ENCODE results near the gene MYOM3. TPM values are rescaled to one million over a fixed set of nuclear protein-coding genes. Genes with fewer than 3 reads are reported as not detected.

Gene MYOM3
- total RNA-seq, 1 experiment from 2014 or later: 0.42 TPM

DNA sequence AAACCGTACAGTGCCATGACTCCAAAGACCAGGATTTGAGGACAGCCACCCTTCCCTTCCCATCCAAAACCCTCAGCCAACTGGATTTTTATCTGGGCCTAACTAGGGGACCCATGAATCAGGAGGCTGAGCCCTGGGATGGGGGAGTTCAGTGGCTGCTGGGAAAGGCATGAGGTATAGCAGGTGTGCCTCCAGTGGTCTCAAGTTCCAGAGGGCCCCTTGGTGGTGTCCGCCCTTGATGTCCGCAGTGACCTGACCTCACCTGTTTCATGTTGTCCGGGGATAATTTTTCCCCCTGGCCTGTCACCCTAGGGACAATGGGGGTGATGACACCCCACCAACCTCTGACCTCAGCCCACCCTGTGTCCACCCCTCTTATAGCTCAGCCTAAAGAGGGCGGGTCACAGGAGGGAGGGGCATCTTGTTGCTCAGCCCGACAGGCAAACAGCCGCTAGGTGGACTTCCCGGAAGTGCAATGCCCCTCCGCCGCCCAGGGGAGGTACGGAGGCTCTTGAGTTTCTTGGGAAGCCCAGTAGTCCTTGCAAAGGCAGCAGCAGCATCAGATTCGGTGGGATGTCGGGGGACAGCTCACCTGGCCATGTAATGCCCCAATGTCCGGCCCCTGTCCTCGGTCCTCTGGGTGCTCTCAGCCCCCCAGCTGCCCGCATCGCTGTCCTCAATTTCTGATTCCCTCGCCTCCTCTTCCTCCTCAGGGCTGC lies 44.8 kb upstream of the MYOM3 start:
- DNase-seq: no peak
- Mint-ChIP-seq H3K27me3 (ENCODE audit: unreplicated experiment) (no peaks in the 10 kb centered on the region), H3K9me3 (ENCODE audit: low read depth, unreplicated experiment) (no peaks in the 10 kb centered on the region), H3K36me3 (ENCODE audit: insufficient read depth, unreplicated experiment) (no peaks in the 10 kb centered on the region), H3K4me3 (ENCODE audit: low read depth, unreplicated experiment) (no peak overlapping the region), H3K4me1 (ENCODE audit: low read depth, unreplicated experiment) (peaks cover 2% of the 10 kb centered on the region), H3K27ac (ENCODE audit: unreplicated experiment) (no peak overlapping the region)
- BruUV-seq (replicated peaks): no TSS peak
- intact Hi-C loops (cut with micrococcal nuclease; ENCODE audit: unreplicated experiment): no loop called here
- CTCF ChIA-PET: no interaction called here
- TF ChIP-seq, protein P1, sequence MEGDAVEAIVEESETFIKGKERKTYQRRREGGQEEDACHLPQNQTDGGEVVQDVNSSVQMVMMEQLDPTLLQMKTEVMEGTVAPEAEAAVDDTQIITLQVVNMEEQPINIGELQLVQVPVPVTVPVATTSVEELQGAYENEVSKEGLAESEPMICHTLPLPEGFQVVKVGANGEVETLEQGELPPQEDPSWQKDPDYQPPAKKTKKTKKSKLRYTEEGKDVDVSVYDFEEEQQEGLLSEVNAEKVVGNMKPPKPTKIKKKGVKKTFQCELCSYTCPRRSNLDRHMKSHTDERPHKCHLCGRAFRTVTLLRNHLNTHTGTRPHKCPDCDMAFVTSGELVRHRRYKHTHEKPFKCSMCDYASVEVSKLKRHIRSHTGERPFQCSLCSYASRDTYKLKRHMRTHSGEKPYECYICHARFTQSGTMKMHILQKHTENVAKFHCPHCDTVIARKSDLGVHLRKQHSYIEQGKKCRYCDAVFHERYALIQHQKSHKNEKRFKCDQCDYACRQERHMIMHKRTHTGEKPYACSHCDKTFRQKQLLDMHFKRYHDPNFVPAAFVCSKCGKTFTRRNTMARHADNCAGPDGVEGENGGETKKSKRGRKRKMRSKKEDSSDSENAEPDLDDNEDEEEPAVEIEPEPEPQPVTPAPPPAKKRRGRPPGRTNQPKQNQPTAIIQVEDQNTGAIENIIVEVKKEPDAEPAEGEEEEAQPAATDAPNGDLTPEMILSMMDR (IDR thresholded peaks at IDR 0.05; ENCODE audit: unreplicated experiment): no peak

DNA sequence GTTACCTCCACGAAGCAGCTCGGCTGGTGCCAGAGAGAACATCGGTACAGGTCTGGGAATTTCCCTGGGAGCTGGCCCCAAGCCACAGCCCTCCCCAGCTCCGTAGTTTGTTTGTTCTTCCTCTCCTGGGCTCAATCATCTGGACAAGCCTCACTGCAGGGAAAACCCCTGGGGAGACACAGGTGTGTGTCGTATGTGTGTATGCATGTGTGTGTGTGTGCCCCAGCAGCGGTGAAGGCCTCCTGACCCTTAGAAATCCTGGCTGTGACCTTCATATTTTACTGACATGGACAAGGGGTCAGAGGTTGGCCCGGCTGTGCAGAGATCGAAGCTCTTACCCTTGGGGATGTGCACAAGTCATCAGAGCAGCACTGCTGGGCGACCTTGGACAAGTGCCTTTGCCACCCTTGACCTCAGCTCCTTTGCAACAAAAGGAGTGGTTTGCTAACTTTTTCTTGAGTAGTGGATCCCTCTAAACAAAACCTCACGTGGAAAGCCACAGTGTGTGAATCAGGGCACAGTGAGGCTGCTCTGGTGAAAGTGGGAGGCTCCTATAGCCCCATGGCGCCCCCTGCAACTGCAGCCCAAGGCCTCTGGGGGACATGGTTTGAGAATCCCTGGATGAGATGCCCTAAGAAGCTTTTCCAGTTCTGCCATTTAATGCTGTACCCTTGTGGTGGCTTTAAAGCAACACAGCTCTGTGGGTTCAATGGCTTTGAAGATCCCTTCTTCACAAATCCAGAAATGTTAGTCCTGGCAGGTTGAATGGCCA lies 43.3 kb upstream of the MYOM3 start:
- CTCF ChIA-PET: interaction anchor here (1.1 kb wide), 1 partner anchor 38 kb away, joined by 3 read pairs; no protein-coding TSS in a partner anchor
- no peaks in the 10 kb centered on the region for H3K9me3 Mint-ChIP-seq (ENCODE audit: low read depth, unreplicated experiment)
- intact Hi-C loops (cut with micrococcal nuclease; ENCODE audit: unreplicated experiment): no loop called here
- TF ChIP-seq, protein P1 (IDR thresholded peaks at IDR 0.05; ENCODE audit: unreplicated experiment): no peak
- H3K27ac Mint-ChIP-seq (ENCODE audit: unreplicated experiment): no peak overlapping the region
- BruUV-seq (replicated peaks): no TSS peak
- H3K27me3 Mint-ChIP-seq (ENCODE audit: unreplicated experiment): no peaks in the 10 kb centered on the region
- DNase-seq: peak; percentile 21
- no peak overlapping the region for H3K4me3 Mint-ChIP-seq (ENCODE audit: low read depth, unreplicated experiment)
- peaks cover 12% of the 10 kb centered on the region for H3K36me3 Mint-ChIP-seq (ENCODE audit: insufficient read depth, unreplicated experiment)
- H3K4me1 Mint-ChIP-seq (ENCODE audit: low read depth, unreplicated experiment): peaks cover 17% of the 10 kb centered on the region

DNA sequence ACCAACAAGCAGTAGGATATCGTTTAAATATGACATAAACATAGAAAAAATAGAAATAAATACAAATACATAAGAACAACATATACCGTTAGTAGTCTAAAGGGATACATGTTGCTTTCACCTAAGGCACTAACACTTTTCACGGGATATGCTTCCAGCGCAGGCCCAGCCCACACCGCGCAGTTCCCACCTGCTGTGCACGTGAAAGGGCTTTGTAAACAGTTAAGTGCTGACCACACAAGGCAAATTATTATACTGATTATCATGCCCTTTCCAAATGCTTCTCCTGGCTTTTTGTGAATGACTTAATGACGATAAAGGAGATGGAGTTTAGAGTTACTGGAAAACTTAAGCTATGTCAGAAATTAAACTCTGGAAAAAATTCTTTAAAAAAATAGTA lies 42.3 kb upstream of the MYOM3 start:
- H3K27me3 Mint-ChIP-seq (ENCODE audit: unreplicated experiment): no peaks in the 10 kb centered on the region
- no peak overlapping the region for H3K27ac Mint-ChIP-seq (ENCODE audit: unreplicated experiment)
- TF ChIP-seq, protein P1 (IDR thresholded peaks at IDR 0.05; ENCODE audit: unreplicated experiment): no peak
- H3K4me1 Mint-ChIP-seq (ENCODE audit: low read depth, unreplicated experiment): peaks cover 20% of the 10 kb centered on the region
- peaks cover 15% of the 10 kb centered on the region for H3K36me3 Mint-ChIP-seq (ENCODE audit: insufficient read depth, unreplicated experiment)
- no peaks in the 10 kb centered on the region for H3K9me3 Mint-ChIP-seq (ENCODE audit: low read depth, unreplicated experiment)
- intact Hi-C loops (cut with micrococcal nuclease; ENCODE audit: unreplicated experiment): loop anchor here (5.0 kb wide), 1 partner anchor 38 kb away; no protein-coding TSS in a partner anchor
- DNase-seq: no peak
- CTCF ChIA-PET: interaction anchor here (1.1 kb wide), 1 partner anchor 37 kb away, joined by 3 read pairs; no protein-coding TSS in a partner anchor
- BruUV-seq (replicated peaks): no TSS peak
- H3K4me3 Mint-ChIP-seq (ENCODE audit: low read depth, unreplicated experiment): no peak overlapping the region

DNA sequence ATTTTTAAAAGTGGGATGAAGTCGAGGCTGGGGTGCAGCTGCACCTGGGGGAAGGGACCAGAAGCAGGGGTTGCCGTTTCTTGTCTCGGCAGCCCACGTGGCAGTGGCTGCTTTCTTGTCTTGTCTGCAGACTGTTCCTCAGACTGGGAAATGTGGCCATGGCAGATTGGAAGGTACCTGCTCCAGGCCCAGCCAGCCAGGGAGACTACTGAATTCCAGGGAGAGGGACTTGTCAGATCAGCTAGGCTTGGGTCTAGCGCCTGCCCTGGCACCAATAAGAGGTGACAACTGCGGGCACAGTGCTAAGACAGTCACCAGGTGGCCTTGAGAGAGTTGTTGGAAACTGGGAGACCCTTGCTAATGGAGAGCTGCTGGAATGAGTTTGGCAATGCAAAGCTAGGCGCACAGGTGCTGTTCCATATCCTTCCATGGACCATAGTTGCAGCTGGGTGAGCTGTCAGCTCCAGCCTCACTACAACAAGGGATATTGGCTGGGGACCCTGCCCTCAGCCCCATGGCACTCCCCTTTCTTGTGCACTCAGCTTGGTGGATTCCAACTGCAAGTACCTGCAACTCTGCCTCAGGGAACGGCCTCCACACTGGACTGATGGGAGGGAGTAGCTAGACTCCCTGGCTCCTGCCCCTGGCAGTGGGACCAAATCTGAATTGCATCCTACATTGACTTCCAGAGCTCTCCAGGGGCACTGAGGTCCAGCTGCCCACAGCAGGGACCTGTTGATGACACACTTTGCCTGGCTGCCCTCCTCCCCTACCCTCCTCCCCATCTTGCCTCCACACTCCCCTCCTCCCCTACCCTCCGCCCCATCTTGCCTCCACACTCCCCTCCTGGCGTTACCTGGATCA lies 40.9 kb upstream of the MYOM3 start:
- intact Hi-C loops (cut with micrococcal nuclease; ENCODE audit: unreplicated experiment): loop anchor here (5.0 kb wide), 1 partner anchor 39 kb away; no protein-coding TSS in a partner anchor
- H3K36me3 Mint-ChIP-seq (ENCODE audit: insufficient read depth, unreplicated experiment): peaks cover 15% of the 10 kb centered on the region
- BruUV-seq (replicated peaks): no TSS peak
- TF ChIP-seq, protein P1 (IDR thresholded peaks at IDR 0.05; ENCODE audit: unreplicated experiment): no peak
- peaks cover 20% of the 10 kb centered on the region for H3K4me1 Mint-ChIP-seq (ENCODE audit: low read depth, unreplicated experiment)
- no peaks in the 10 kb centered on the region for H3K27me3 Mint-ChIP-seq (ENCODE audit: unreplicated experiment)
- no peak for DNase-seq
- H3K4me3 Mint-ChIP-seq (ENCODE audit: low read depth, unreplicated experiment): no peak overlapping the region
- H3K9me3 Mint-ChIP-seq (ENCODE audit: low read depth, unreplicated experiment): no peaks in the 10 kb centered on the region
- no peak overlapping the region for H3K27ac Mint-ChIP-seq (ENCODE audit: unreplicated experiment)
- CTCF ChIA-PET: interaction anchor here (0.6 to 1.1 kb wide), 4 partner anchors 9 to 67 kb away, joined by 3 to 4 read pairs (median 3); no protein-coding TSS in a partner anchor

Data from Calu3 (cell line).